K562 (cell line): ENCODE measurements around the gene BIRC5. TPM values are rescaled to one million over a fixed set of nuclear protein-coding genes. Genes with fewer than 3 reads are reported as not detected.

Source experiments
- CHD7 ChIP-seq: fragments of 200-600 bp; sonication (generic); IDR thresholded peaks from one replicate; pipeline ENCODE4 v1.6.1; 2012; ENCODE audit warnings: mild to moderate bottlenecking, low read depth, low read length, inconsistent platforms
- DNMT1 ChIP-seq: fragments of 450-650 bp; IDR thresholded peaks from 2 replicates; pipeline ENCODE4 v1.6.1; 2016; ENCODE audit warnings: antibody characterized with exemption, mild to moderate bottlenecking
- POLR3G ChIP-seq: IDR thresholded peaks from 2 replicates; pipeline ENCODE4 v1.6.1; 2011; ENCODE audit not compliant: insufficient read length, insufficient replicate concordance; ENCODE audit errors: extremely low read depth
- REST ChIP-seq, 2 experiments: fragments of 450-650 bp; formaldehyde crosslinking in 1 of 2; IDR thresholded peaks; 2 replicates each; pipeline versions ENCODE4 v1.4.0 to v1.6.1; 2014 to 2020; ENCODE audit warnings: mild to moderate bottlenecking in 2 of 2, borderline replicate concordance in 1 of 2, low read depth in 1 of 2
- THRA ChIP-seq: fragments of 450-650 bp; IDR thresholded peaks from 2 replicates; pipeline ENCODE4 v1.6.1; 2017; ENCODE audit warnings: mild to moderate bottlenecking, moderate library complexity
- polyA plus RNA-seq, 8 experiments: library from polyadenylated mRNA; depleted of rRNA in 4 of 8; stranded (reverse) in 5 of 8; unstranded in 3 of 8; fragments of >200 nt; fragmentation: Nextera tagmentation in 2 of 8; fragmentation: Illumina TruSeq in 1 of 8; extraction: Ambion mirVana in 2 of 8; extraction: Trizol in 1 of 8; gene quantifications; 2 replicates each; pipeline versions ENCODE4 v1.2.1 to v1.2.3, GENCODE V29; 2011 to 2014; ENCODE audit warnings: inconsistent platforms in 1 of 8, missing spikeins in 1 of 8
- total RNA-seq, 7 experiments: library from RNA; depleted of rRNA in 6 of 7; stranded (reverse); fragments of >200 nt in 6 of 7; fragmentation: Illumina TruSeq in 2 of 7; extraction: Trizol in 2 of 7; gene quantifications; 2 replicates each; pipeline versions ENCODE4 v1.2.1 to v1.2.3, GENCODE V29; 2011 to 2021; ENCODE audit warnings: low replicate concordance in 1 of 7

BIRC5 gene
- total and polyA plus RNA-seq, 9 of the 15 experiments (the other 6 are each of a cell fraction or from before 2014, with no cell fraction given) = 64.4 to 140 (median 101) TPM

- no peak for TF ChIP-seq POLR3G
- TF ChIP-seq DNMT1 = no peak
- no peak for TF ChIP-seq THRA
- TF ChIP-seq REST (IDR thresholded peaks at IDR 0.05; ENCODE audit: borderline replicate concordance) = peak; percentile 5; the same call in 1 of the 2 replicates
- 0 out of 2 replicates have a peak, but pooled peaks have one; percentile 68 for TF ChIP-seq REST (CRISPR knock-in tag; IDR thresholded peaks at IDR 0.05; ENCODE audit: low read depth)
- TF ChIP-seq CHD7 = no peak
These were observed 40.1 kb downstream of the BIRC5 start (continued) for GRCh38 chr17:78253946-78254672.
